ENCODE results near the gene MMP25. TPM values are rescaled to one million over a fixed set of nuclear protein-coding genes. Genes with fewer than 3 reads are reported as not detected.

Gene MMP25
- total RNA-seq, 1 experiment from 2014 or later = 0.26 TPM

DNA sequence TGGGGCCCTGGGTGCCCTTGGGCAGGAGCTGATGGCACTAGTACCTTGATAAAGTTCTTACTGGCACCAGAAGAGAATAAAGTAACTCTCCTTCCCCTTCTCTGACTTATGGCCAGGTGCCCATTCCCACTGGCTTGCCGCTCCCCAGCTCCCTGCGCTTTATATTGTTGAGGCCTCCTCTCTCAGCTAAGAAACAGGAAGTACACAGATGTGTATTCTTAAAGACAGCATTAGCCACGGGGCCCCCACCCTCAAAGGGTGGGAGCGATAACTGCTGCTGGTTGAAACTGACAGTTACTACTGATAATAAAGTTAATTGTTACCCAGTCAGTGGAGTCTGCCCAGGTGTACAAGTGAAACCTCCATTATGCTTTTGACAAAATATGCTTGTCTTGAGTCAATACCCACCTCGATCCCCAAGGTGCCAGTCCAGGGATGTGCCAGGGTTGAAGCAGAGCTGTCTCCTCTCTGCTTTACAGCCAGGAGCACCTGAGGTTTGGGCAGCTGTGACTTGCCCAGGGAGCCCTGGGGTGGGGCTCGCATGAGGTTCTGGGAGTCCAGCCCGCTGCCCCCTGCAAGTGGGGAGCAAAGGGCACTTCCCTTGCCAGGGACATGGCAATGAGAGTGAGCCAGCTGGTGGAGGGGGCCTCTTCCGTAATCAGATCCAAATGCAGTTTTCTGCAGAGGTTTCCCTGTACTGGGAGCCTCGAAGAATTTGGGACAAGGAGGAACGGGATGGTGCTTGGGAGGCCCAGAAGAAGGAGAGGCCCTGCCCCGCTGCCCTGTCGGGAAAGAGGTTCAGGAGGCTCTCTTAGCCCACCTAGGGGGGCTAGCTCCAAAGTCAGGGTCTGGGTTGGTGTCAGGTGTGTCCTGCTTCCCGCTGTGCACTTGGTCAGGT lies 39.1 kb upstream of the MMP25 start:
- POLR2A ChIA-PET = interaction anchor here (1.3 kb wide), 1 partner anchor 14 kb away, joined by 5 read pairs; no protein-coding TSS in a partner anchor

DNA sequence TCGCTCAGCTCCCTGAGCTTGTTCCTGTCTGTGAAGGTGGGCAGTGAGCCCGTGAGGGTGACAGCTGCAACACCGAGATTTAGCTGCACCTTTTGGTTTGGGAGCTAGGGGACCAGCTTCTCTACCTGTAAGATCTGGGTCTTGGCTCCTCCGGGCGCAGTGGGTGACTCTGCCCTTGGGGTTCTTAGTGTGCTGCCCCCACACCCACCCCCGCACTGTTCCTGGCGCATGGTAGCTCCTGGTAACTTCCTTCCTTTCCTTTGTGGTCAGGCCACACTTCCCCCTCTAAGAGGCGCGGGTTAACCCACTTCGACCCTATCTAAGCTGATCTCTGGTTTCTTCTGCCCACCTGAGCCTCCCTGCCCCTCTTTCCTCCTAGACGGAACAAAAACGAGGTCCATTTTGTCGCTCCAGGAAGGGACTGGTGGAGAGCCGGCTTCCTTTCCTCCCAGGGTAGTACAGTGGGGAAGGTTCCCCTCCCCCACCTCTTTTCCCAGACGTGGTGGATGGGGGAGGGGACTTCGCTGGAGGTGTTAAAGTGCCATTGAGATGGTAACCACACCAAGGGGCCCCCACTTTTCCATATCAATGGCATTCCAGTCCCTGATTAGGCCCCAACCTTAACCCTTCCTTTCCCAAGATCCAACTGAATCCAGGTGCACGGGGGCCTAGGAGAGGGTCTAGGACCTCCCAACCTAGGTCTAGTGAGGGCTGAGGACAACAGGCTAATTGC lies 38.2 kb upstream of the MMP25 start:
- H3K27ac Mint-ChIP-seq (ENCODE audit: low read depth, unreplicated experiment) = no peak overlapping the region
- no peaks in the 10 kb centered on the region for H3K4me1 Mint-ChIP-seq (ENCODE audit: insufficient read depth, unreplicated experiment)
- CTCF ChIA-PET = interaction anchor here (0.6 to 9.6 kb wide), 2 partner anchors 20 to 265 kb away, joined by 5 to 121 read pairs; no protein-coding TSS in a partner anchor
- no peaks in the 10 kb centered on the region for H3K9me3 Mint-ChIP-seq (ENCODE audit: unreplicated experiment)
- no peak for TF ChIP-seq CTCF (IDR thresholded peaks at IDR 0.05; ENCODE audit: unreplicated experiment)
- POLR2A ChIA-PET = interaction anchor here (1.3 kb wide), 1 partner anchor 14 kb away, joined by 5 read pairs; no protein-coding TSS in a partner anchor
- no peaks in the 10 kb centered on the region for H3K27me3 Mint-ChIP-seq (ENCODE audit: insufficient read depth, unreplicated experiment)
- no peak for DNase-seq (ENCODE audit: unreplicated experiment)
- intact Hi-C loops (cut with micrococcal nuclease) = no loop called here
- no peaks in the 10 kb centered on the region for H3K36me3 Mint-ChIP-seq (ENCODE audit: insufficient read depth, unreplicated experiment)
- BruUV-seq (replicated peaks) = no TSS peak
- no peak overlapping the region for H3K4me3 Mint-ChIP-seq (ENCODE audit: unreplicated experiment)

More for the DNA sequence above, 39.1 kb upstream of the MMP25 start:
- DNase-seq (ENCODE audit: unreplicated experiment) = no peak
- TF ChIP-seq CTCF (IDR thresholded peaks at IDR 0.05; ENCODE audit: unreplicated experiment) = no peak
- CTCF ChIA-PET = interaction anchor here (0.6 to 9.6 kb wide), 3 partner anchors 10 to 667 kb away, joined by 3 to 121 read pairs (median 4); no protein-coding TSS in a partner anchor
- Mint-ChIP-seq H3K9me3 (ENCODE audit: unreplicated experiment) (no peaks in the 10 kb centered on the region), H3K36me3 (ENCODE audit: insufficient read depth, unreplicated experiment) (no peaks in the 10 kb centered on the region), H3K27me3 (ENCODE audit: insufficient read depth, unreplicated experiment) (no peaks in the 10 kb centered on the region), H3K4me3 (ENCODE audit: unreplicated experiment) (no peak overlapping the region), H3K27ac (ENCODE audit: low read depth, unreplicated experiment) (no peak overlapping the region), H3K4me1 (ENCODE audit: insufficient read depth, unreplicated experiment) (no peaks in the 10 kb centered on the region)
- intact Hi-C loops (cut with micrococcal nuclease) = no loop called here
- BruUV-seq (replicated peaks) = no TSS peak

GRCh38 chr16:3008690-3009037 lies 37.7 kb upstream of the MMP25 start:
- H3K4me3 Mint-ChIP-seq (ENCODE audit: unreplicated experiment) = no peak overlapping the region
- CTCF ChIA-PET = interaction anchor here (0.6 to 9.6 kb wide), 2 partner anchors 20 to 264 kb away, joined by 5 to 121 read pairs; no protein-coding TSS in a partner anchor
- H3K27ac Mint-ChIP-seq (ENCODE audit: low read depth, unreplicated experiment) = no peak overlapping the region
- POLR2A ChIA-PET = no interaction called here
- H3K9me3 Mint-ChIP-seq (ENCODE audit: unreplicated experiment) = no peaks in the 10 kb centered on the region
- TF ChIP-seq CTCF (IDR thresholded peaks at IDR 0.05; ENCODE audit: unreplicated experiment) = no peak
- no peaks in the 10 kb centered on the region for H3K36me3 Mint-ChIP-seq (ENCODE audit: insufficient read depth, unreplicated experiment)
- no TSS peak for BruUV-seq (replicated peaks)
- no peaks in the 10 kb centered on the region for H3K27me3 Mint-ChIP-seq (ENCODE audit: insufficient read depth, unreplicated experiment)
- DNase-seq (ENCODE audit: unreplicated experiment) = no peak
- intact Hi-C loops (cut with micrococcal nuclease) = no loop called here
- H3K4me1 Mint-ChIP-seq (ENCODE audit: insufficient read depth, unreplicated experiment) = no peaks in the 10 kb centered on the region

Measured in MCF 10A (cell line).